B cell (primary cell): Measurements from ENCODE around the gene RAD9A.

ENCODE experiments used
- EZH2 ChIP-seq: IDR thresholded peaks from 2 replicates; pipeline ENCODE4 v1.6.1; 2012; ENCODE audit warnings: borderline replicate concordance, low read depth, mild to moderate bottlenecking, moderate library complexity, low read length; ENCODE audit not compliant: insufficient read depth, poor library complexity, severe bottlenecking
- TF ChIP-seq, protein P1 (sequence below): fragments of 200-600 bp; IDR thresholded peaks from one replicate; pipeline ENCODE4 v1.8.0; 2022; ENCODE audit warnings: antibody characterized with exemption, mild to moderate bottlenecking

DNA sequence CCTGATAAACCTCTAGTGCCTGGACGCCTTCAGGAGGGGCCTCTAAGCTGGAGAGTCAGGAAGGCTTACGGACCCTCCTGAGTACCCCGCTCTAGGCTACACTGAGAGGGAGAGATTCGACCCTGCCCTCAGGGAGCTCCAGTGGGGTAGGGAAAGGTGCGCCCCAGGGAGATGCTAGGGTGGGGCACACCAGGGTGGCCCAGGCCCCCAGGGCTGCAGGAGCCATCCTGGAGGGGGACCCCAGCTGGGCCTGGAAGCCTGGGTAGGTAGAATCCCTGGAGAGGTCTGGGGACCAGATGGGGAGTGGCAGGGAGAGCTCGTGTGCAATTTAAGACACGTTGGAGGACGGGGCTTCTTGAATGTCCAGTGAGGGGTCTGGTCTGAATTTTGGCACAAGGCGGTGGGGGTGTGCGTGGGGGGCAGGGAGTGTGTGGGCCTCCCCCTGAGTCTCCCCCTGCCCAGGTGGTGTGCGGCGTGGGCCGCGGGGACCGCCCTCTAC, 28.4 kb downstream of the RAD9A start:
- TF ChIP-seq, protein P1, sequence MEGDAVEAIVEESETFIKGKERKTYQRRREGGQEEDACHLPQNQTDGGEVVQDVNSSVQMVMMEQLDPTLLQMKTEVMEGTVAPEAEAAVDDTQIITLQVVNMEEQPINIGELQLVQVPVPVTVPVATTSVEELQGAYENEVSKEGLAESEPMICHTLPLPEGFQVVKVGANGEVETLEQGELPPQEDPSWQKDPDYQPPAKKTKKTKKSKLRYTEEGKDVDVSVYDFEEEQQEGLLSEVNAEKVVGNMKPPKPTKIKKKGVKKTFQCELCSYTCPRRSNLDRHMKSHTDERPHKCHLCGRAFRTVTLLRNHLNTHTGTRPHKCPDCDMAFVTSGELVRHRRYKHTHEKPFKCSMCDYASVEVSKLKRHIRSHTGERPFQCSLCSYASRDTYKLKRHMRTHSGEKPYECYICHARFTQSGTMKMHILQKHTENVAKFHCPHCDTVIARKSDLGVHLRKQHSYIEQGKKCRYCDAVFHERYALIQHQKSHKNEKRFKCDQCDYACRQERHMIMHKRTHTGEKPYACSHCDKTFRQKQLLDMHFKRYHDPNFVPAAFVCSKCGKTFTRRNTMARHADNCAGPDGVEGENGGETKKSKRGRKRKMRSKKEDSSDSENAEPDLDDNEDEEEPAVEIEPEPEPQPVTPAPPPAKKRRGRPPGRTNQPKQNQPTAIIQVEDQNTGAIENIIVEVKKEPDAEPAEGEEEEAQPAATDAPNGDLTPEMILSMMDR, result no peak
- TF ChIP-seq EZH2, result no peak
